ENCODE results near the gene CCDC141.

CCDC141 gene

GRCh38 chr2:178924817-178925216 is 125.1 kb downstream of the CCDC141 start:
- TF ChIP-seq CTCF (IDR thresholded peaks at IDR 0.05): no peak

GRCh38 chr2:178923546-178923945 is 126.4 kb downstream of the CCDC141 start:
- Histone ChIP-seq H3K27me3 (no peaks in the 10 kb centered on the region), H3K27ac (no peak overlapping the region), H3K9me3 (no peaks in the 10 kb centered on the region), H3K36me3 (no peaks in the 10 kb centered on the region), H3K4me1 (ENCODE audit: control insufficient read depth in 1 of 2, insufficient read depth in 1 of 2, low read depth in 1 of 2, low read length in 1 of 2) (no peaks in the 10 kb centered on the region), H3K4me3 (ENCODE audit: low read depth in 1 of 2, low read length in 1 of 2) (no peak overlapping the region)
- TF ChIP-seq CTCF (IDR thresholded peaks at IDR 0.05): no peak

More at GRCh38 chr2:178924817-178925216, 125.1 kb downstream of the CCDC141 start:
- Histone ChIP-seq H3K36me3 (no peaks in the 10 kb centered on the region), H3K4me1 (ENCODE audit: control insufficient read depth in 1 of 2, insufficient read depth in 1 of 2, low read depth in 1 of 2, low read length in 1 of 2) (no peaks in the 10 kb centered on the region), H3K27ac (no peak overlapping the region), H3K4me3 (ENCODE audit: low read depth in 1 of 2, low read length in 1 of 2) (no peak overlapping the region), H3K27me3 (no peaks in the 10 kb centered on the region), H3K9me3 (no peaks in the 10 kb centered on the region)

GRCh38 chr2:178920916-178921513 is 128.9 kb downstream of the CCDC141 start:
- H3K9me3 ChIP-seq: no peaks in the 10 kb centered on the region
- TF ChIP-seq CTCF (IDR thresholded peaks at IDR 0.05): no peak
- no peaks in the 10 kb centered on the region for H3K4me1 ChIP-seq (ENCODE audit: control insufficient read depth in 1 of 2, insufficient read depth in 1 of 2, low read depth in 1 of 2, low read length in 1 of 2)
- no peaks in the 10 kb centered on the region for H3K36me3 ChIP-seq
- no peak overlapping the region for H3K4me3 ChIP-seq (ENCODE audit: low read depth in 1 of 2, low read length in 1 of 2)
- H3K27ac ChIP-seq: no peak overlapping the region
- H3K27me3 ChIP-seq: no peaks in the 10 kb centered on the region

GRCh38 chr2:178917555-178917954 is 132.4 kb downstream of the CCDC141 start:
- no peak for TF ChIP-seq CTCF (IDR thresholded peaks at IDR 0.05)
- H3K4me3 ChIP-seq (ENCODE audit: low read depth in 1 of 2, low read length in 1 of 2): no peak overlapping the region

GRCh38 chr2:178915423-178916173 is 134.3 kb downstream of the CCDC141 start:
- Histone ChIP-seq H3K27ac (no peak overlapping the region), H3K4me3 (ENCODE audit: low read depth in 1 of 2, low read length in 1 of 2) (no peak overlapping the region), H3K36me3 (no peaks in the 10 kb centered on the region), H3K4me1 (ENCODE audit: control insufficient read depth in 1 of 2, insufficient read depth in 1 of 2, low read depth in 1 of 2, low read length in 1 of 2) (peaks cover 0 to 11% of the 10 kb centered on the region in 2 experiments), H3K27me3 (no peaks in the 10 kb centered on the region), H3K9me3 (no peaks in the 10 kb centered on the region)
- no peak for TF ChIP-seq CTCF (IDR thresholded peaks at IDR 0.05)

More at GRCh38 chr2:178917555-178917954, 132.4 kb downstream of the CCDC141 start:
- Histone ChIP-seq H3K27ac (no peak overlapping the region), H3K9me3 (no peaks in the 10 kb centered on the region), H3K36me3 (no peaks in the 10 kb centered on the region), H3K4me1 (ENCODE audit: control insufficient read depth in 1 of 2, insufficient read depth in 1 of 2, low read depth in 1 of 2, low read length in 1 of 2) (peaks cover 0 to 6% of the 10 kb centered on the region in 2 experiments), H3K27me3 (no peaks in the 10 kb centered on the region)
